Amniotic stem cell (primary cell): ENCODE measurements around the gene LDAH.

ENCODE experiments used
- DNase-seq: peaks from one replicate; lab custom pipeline; 2025; lab: John Stamatoyannopoulos, UW

LDAH gene

DNA sequence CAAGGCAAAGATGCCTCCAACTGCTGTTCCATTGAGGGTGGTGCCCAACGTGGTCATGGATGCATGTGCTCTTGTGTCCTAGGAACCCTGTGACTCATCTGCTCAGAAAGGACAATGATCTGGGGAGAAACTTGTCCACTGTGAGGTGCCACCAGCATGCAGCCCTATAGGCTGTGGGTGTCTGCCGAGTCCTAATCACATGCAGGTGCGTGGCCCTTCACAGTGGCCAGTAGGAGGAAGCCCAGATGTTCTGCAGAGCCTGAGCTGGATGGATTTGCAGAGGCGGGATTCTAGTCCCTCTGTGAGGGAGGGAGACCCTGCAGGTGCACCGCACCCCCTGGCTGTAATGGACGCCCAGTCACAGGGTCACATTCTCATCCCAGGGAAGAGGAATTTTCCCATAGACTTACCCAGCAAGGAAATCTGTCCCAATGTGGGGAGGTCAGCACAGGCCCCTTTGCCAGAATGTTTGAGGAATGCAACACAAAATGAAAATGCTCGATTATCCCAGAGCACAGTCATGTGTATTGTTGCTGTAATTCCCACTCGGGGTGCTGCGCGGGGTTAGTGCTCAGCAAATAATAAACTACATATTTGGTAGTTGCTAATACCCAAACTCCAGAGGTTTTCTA is 142.0 kb downstream of the LDAH start:
- DNase-seq, result no peak

DNA sequence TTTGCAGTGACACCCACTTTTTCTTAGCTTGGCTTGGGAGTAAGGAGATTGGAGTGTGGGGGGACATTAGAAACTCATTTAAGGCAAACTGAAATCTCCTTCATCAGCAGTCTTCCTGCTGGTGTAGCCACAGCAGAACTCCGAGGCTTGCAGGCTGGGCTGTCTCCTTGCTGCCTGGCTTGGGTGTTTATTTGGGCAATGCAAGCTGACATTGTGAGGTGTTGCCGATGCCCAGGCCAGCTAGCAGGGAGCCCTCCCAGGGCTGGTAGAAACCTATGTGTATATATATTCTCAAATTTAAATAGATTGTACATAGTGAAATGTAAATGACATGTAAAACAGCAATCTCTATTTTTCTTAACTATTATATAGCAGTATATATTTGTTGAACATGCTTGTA is 144.1 kb downstream of the LDAH start:
- DNase-seq, result no peak

DNA sequence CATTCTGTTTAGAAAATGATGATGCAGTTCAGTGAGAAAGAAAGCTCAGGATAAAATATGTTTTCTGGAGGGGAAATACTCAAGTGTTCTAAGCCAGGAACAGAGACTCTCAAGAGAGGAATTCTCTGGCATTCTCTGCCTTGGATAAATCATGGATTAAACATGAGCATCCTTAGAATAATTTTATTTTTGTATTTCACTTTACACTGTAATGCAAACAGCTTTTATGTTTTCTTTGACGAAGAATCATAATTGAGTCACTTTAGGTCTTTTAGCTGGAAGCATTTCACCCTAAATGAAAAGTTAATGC is 144.9 kb downstream of the LDAH start:
- DNase-seq, result no peak

DNA sequence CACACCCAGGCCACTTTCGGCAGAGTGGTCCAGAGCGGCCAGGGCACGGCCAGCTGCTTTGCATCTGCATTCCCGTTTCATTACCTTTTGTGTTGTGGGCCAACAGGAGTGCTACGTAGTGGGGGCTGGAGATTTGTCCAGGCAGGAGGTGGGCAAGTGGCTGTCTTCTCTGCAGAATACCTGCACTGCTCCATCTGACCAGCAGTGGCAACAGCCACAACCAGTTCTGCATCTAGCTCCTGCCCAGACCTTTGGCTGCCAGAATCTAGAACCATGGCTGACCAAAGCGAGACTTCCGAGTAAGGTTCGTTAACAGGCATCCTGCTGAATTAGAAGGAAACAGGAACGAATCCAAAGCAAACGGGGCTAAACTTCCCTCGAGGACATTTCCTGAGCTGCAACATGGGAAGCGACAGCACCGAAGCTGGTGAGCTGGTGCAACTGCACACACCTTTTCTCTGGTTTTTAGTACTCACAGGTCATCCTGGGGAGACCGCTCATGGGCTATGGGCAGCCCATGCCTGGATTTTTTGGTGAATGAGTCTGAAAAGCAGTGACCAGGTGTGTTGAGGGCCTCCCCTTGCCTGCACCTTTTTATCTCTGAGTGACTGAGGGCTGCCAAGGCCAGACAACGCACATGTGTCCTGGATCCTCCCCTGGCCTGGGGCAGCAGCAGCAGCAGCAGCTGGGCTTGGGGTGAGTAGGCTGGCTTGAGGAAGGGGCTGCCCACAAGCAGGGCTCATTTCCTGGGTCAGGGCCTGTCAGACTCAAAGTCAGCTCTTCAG is 145.4 kb downstream of the LDAH start:
- no peak for DNase-seq

DNA sequence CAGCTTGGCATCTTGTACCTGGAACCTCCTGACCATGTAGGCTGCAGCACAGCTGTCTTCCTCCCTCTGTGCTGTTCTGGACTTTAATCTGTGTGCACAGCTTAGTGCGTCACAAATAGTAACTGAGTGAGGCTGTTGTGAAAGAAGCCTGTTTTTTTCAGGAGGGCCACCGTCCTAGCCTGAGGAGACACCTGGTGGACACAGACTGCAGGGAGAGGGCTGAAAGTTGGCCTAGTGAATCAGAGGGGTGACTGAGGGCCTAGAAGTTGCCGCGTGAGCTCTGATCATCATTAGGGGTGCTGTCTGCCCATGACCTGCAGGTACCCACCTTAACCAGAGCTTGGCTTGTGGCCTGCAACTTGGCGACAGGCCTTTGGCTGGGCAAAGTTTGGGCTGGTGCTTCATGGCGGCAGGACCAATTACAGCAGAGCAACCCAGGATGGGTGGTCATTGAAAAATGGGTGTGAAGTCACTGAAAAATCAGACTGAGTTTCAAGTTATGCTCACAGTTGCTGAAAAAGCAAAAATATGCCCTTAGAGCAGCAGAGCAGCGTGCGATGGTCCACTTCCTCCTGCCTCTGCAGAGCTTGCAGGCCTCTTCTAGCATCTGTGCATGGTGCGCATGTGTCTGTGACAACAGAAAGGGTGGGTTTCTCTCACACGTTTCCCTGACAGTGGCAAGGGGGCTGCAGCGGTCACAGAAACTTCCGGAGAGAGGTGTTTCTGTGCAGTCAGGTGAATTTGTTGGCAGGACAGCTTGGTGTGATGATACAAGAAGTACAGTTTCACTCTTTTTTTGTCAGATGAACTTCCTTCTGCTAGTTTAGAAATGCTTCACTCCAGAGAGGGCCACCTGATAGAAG is 146.3 kb downstream of the LDAH start:
- no peak for DNase-seq

DNA sequence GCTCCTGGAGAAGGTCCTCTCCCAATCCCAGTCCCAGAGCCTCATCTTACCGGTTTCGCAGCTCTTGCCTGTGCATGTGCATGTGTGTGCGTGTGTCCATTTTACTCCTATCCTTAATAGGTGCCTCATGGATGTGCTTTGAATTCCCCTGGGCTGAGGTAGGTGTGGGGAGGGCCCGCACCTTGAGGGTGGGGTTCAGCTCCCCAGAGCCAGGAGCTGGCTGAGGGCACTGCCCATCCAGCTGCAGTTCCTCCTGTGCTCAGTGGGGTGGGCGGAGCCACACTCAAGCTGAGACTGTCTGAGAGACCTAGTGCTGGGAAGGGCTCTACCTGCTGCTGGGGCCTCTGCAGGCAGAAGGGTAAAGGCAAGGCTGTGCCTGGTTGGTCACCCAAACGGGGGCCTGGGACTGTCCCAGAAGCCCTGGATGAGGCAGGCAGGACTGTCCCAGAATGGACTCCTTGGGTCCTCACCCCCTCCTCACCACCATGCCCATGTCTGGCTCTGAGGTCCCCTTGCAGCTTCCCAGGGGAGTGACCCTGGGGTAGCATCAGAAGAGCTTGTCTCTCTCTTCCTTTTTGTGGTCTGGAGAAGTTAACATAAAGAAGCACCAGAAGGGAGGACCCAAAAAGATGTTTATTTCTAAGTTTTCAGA is 147.1 kb downstream of the LDAH start:
- DNase-seq, result no peak

DNA sequence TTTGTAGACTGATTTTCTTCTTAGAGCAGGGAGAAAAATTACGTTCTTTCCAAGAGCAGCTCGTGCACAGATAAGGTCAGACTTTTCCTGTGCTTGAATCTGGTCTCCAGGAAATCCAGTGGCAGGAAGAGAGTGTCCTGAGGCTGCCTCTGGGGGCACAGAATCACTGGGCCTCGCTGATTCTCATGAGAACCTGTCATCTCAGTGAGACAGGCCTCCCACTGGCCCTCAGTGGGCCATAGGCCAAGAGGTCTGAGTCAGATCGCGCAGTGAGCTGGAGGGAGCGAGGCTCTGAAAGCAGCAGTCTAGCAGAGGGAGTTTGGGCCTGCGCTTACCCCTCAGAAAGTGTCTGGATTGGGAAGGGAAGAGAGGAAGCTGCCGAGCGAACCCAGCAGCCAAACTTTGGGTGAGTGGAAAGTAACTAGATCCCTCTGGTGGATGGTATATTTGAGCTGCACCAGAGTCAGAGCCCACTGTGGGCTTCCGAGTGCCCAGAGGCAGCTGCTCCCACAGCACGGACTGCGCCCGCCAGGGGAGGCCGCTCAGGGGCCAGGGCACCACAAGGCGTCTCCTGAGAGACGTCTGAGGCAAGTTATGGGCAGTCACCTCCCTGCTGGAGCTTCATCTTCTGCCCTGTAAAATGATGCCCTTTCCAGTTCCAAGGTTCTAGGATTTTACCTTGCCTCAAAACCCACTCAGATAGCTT is 147.8 kb downstream of the LDAH start:
- no peak for DNase-seq

DNA sequence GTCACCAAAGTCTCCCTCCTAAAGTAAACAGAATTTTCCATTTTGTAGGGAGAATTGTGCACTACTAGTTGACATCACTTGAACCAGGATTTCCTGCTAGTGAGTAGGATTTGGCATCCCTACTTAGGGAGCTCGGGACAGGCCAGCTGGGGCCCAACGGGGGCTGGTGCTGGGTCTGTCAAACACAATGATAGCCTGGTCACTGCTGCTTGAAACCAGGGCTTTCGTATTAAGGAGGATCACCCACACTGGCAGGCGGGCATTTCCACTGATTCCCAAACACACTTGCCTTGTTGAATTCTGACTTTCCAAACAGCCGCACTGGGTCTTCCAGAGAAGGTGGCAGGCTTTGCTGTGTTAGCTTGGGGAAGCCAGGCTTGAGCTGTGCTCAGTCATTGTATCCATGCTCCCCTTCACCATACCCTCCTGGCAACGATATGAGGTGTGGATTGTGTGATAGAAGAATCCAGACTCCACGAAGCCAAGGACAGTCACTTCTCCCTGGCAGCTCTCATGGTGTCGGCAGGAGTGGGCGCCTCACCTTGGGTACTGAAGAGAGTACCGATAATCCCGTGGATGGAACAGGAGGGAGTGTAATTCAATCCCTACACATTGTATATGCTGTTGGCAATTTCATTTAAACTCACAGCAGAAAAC is 148.5 kb downstream of the LDAH start:
- no peak for DNase-seq

DNA sequence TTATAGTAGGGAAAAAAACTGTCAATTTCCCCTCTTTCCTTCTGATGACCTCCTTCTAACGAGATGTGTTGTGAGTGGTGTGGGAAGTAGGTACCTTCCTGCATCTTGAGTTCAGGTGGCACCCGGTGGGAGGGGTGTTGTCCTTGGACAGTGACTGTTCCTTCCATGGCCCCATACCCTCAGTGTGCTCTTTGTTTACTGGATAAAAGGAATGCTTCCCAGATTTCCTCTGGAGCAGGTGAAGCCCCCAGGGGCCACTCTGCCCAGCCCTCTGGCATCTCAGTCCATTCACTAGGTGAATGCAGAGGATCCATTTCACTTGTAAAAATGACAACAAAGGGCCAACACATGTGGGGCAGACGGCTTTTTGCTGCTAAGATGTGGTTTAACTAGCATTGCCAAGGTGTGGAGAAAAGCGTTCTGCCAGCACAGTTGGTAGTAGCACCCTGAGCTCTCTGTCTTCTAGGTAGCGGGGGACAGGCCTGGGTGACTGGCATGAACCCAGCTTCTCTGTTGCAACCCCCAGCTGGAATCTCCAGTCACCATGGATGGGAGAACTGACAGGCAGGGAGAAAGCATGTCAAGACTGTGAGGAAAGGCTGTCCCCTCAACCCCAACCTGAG is 149.1 kb downstream of the LDAH start:
- DNase-seq, result no peak

DNA sequence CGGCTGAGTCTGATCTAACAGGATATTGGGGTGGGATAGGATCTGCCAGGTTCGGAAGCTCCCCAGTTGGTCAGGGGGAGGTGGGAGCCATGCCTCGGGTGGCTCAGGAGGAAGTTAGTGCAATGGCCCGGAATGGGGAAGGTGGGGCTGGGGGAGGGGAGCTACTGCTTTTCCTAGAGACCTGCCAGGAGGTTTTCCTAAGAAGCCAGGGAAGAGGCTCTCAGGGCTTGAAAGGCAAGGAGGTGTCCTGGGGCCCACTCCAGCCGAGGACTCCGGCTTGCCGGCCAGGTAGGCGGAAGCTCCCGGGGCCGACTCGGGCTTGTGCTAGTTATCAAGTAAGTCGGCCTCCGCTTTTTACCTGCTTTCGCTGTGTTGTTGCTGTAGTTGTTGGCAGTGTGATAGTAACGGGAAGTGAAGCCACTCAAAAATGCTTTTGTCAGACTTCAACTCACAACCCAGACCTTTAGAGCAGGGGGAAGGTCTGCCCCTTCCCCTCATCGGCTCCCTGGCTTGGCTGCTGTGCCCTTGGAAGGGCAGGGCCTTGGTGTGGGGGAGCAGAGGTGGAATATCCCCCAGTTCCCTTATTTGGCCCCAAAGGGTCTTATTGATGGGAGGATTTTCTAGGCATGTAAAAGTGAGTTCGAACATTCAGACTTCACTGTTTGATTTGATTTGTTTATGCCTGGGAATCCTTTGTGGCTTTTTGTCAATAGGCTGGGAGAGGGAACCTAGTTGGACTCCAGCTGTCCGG is 150.5 kb downstream of the LDAH start:
- DNase-seq, result no peak

DNA sequence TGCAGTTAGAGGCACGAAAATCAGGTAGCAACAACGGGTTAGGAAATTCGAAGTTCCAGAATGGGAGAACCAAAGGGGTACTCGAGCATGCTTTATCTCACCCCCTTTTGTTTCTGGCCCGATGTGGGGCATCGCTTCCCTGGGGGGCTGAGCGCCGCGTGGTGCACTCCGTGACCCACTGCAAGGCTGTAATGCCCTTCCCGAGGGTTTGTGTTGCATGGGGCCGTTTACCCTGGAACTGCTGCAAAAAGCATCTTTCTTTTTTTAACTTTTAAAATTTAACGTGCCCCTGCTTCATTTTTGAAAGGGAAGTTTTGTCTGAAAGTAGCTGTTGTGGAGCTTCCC is 151.2 kb downstream of the LDAH start:
- DNase-seq, result no peak

DNA sequence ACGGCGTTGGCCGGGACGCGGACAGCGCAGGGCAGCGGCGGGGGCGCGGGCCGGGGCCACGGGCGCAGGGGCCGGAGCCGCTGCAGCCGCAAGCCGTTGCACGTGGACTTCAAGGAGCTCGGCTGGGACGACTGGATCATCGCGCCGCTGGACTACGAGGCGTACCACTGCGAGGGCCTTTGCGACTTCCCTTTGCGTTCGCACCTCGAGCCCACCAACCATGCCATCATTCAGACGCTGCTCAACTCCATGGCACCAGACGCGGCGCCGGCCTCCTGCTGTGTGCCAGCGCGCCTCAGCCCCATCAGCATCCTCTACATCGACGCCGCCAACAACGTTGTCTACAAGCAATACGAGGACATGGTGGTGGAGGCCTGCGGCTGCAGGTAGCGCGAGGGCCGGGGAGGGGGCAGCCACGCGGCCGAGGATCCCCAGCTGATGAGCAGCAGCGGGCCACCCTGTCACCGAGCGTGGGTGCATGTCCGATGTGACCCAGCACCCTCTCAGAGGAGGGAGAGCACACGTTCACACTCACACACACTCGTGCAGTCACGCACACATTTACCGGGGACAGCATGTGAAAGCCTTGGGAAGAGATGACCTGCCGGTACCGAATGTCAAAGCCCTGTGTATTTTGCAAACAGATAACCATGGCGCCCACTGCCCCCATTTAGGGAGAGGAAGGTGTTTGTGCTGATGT is 151.7 kb downstream of the LDAH start:
- DNase-seq, result no peak

DNA sequence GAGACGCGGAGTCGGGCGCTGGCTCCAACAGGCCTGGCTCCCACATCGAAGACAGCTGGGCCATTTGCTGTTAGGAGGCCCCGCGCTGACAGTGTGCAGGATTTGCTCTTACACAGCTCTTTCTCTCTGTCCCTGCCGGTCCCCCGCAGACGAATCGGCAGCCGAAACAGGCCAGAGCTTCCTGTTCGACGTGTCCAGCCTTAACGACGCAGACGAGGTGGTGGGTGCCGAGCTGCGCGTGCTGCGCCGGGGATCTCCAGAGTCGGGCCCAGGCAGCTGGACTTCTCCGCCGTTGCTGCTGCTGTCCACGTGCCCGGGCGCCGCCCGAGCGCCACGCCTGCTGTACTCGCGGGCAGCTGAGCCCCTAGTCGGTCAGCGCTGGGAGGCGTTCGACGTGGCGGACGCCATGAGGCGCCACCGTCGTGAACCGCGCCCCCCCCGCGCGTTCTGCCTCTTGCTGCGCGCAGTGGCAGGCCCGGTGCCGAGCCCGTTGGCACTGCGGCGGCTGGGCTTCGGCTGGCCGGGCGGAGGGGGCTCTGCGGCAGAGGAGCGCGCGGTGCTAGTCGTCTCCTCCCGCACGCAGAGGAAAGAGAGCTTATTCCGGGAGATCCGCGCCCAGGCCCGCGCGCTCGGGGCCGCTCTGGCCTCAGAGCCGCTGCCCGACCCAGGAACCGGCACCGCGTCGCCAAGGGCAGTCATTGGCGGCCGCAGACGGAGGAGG is 152.4 kb downstream of the LDAH start:
- DNase-seq, result no peak

DNA sequence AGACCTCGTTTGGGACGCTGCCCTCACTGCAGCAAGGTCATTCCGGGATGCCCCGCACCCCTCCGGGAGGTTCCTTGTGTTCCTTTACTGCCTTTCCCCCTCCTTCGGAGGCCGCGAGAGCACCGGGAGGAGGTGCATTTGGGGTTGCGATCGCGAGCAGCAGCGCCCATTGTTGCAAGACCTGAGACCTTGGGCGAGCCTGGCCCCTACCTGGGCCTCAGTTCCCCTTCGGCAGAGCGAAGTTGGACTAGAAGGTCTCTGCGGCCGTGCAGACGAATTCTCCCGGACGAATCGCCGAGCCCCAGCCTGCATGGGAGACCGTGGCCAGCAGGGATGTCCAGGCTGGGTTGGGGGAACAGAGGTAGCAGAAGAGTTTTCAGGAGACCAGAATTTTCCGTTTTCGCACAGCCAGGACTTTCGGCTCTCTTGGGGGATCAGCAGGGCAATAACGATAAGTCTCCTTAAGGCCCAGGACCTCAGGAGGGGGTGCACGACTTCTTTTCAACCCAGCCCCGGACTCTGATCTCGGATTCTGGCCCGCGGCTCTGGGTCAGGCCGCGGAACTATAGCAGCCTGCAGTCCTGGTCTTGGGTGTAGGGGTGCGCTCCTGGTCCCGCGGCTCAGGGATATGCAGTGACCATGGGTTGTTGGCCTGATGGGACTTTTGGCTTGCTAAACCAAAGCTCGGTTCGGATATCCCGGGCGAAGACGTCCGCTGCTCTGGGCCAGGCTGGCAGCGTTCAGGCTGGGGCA is 153.2 kb downstream of the LDAH start:
- no peak for DNase-seq

DNA sequence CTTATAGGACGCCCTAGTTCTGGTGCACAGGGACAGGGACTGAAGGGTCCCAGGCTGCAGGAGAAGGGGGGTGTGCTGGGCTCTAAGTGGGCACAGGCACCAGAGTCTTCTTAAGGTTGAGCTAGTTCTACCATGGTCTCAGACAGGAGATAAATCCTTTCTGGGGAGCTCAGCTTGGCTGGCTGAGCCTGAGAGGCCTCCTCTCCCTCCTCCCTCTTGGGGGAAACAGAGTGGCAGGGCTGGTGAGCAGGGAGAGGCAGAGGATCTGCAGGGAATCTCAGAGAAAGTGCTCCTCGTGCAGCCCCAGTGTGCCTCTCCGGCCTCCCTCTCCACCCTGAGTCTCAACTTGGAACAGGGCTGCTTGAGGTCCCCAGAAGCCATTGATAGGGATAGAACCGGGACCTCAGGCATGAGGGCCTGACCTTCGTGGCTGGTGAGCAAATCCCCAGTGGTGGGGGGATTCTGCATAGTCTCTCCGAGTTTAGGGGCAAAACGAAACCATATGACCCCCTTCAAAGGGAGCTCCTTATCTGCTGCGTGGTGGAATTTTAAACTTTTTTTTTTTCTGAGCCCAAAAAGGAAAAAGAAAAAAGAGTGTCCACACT is 153.9 kb downstream of the LDAH start:
- no peak for DNase-seq

DNA sequence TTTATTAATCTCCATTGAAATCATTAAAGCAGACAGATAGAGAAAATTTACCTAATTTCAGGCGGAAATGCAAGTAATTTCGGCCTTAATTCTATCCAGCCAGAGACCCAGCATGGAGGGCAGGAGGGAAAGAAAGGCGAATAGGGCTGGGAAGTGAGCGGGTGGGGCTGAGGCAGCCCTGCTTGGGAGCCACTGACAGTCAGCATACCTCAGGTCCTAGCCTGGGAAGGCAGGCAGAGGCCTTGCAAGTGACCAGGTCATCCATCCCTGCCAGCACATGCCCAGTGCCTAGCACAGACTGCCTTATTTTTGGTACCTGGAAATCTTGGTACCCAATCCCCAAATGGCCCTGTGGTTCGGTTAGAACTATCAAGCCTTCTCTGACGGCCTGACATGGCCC is 154.4 kb downstream of the LDAH start:
- DNase-seq, result no peak

DNA sequence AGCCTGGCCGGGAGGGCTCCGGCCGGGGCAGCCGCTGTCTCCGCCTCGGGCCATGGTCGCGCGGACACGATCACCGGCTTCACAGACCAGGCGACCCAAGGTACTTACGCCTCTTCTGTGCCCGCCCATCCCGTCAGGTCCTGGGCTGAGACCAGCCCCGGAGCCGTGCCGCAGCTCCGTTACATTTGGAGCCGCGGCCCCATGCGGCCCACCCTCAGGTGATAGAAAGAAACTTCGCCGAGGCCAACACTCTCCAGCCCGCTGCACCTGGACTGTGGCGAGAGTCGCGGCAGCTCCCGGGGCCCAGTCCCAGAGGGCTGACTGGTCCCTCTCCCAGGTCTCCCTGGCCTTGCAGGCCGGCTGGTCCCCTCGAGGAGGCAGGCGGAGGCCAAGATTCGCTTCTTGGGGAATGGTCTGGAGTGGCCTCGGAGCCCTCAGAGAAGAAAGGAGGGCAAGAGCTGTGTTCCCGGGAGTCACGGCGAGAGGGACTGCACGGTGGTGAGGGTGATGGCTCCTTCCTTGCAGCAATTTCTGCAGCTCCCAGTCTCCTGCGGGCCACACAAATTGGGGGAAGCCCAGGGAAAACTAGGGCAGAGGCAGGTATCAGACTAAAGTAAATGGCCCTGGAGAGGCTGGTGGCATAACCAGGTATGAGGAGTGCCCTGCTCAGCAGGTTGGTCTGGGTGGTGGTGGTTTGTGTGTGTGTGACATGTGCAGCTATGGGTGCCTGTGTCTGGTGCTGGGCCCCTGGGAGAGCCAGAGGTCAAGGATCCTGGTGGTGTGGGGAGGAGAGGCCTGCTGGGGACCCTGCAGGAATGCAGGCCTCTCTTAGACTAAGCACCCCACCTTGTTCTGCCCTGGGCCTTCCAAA is 155.1 kb downstream of the LDAH start:
- no peak for DNase-seq
